Trophoblast cell (in vitro differentiated cells and primary cell): ENCODE data around the gene MPV17.
"Not testable (repeated sequence)": the region's sequence is repeated elsewhere in the genome, so short reads cannot be mapped to it uniquely, and the experiment has no call there.

Source experiments
- DNase-seq, 2 donors: peaks; one replicate each; pipeline ENCODE4 v3.0.0-alpha.2; 2016
- H2AFZ ChIP-seq: 2 replicates; pipeline ENCODE4 v1.6.1; 2013; ENCODE audit warnings: low read length, moderate library complexity, mild to moderate bottlenecking; ENCODE audit not compliant: insufficient read depth, poor library complexity
- H2AK5ac ChIP-seq: 2 replicates; pipeline ENCODE4 v1.6.1; 2013; ENCODE audit warnings: mild to moderate bottlenecking, low read length
- H2BK120ac ChIP-seq: 2 replicates; pipeline ENCODE4 v1.6.1; 2013; ENCODE audit warnings: low read length, mild to moderate bottlenecking, moderate library complexity; ENCODE audit not compliant: insufficient read depth, poor library complexity
- H2BK12ac ChIP-seq: 2 replicates; pipeline ENCODE4 v1.6.1; 2013; ENCODE audit warnings: mild to moderate bottlenecking, low read length, moderate library complexity
- H2BK5ac ChIP-seq: 2 replicates; pipeline ENCODE4 v1.6.1; 2013; ENCODE audit warnings: low read length, low read depth, moderate library complexity, mild to moderate bottlenecking; ENCODE audit not compliant: poor library complexity
- H3K14ac ChIP-seq: 2 replicates; pipeline ENCODE4 v1.6.1; 2013; ENCODE audit warnings: mild to moderate bottlenecking, low read length
- H3K18ac ChIP-seq: 2 replicates; pipeline ENCODE4 v1.6.1; 2013; ENCODE audit warnings: mild to moderate bottlenecking, low read length
- H3K23ac ChIP-seq: 2 replicates; pipeline ENCODE4 v1.6.1; 2013; ENCODE audit warnings: low read length
- H3K27ac ChIP-seq: 2 replicates; pipeline ENCODE4 v1.5.1; 2013; ENCODE audit warnings: low read depth, mild to moderate bottlenecking, inconsistent platforms, low read length, moderate library complexity
- H3K27me3 ChIP-seq: 2 replicates; pipeline ENCODE4 v1.6.1; 2013; ENCODE audit warnings: inconsistent platforms, mild to moderate bottlenecking, low read length, moderate library complexity; ENCODE audit not compliant: insufficient read depth
- H3K36me3 ChIP-seq, 2 experiments: 1 replicate in 1 of 2; 2 replicates in 1 of 2; pipeline ENCODE4 v1.6.1; 2013; ENCODE audit warnings: low read length in 2 of 2, mild to moderate bottlenecking in 2 of 2, moderate library complexity in 1 of 2; ENCODE audit not compliant: insufficient read depth in 2 of 2, control insufficient read depth in 1 of 2
- H3K4ac ChIP-seq: 2 replicates; pipeline ENCODE4 v1.6.1; 2013; ENCODE audit warnings: low read depth, mild to moderate bottlenecking, low read length, moderate library complexity
- H3K4me1 ChIP-seq, 2 experiments: 1 replicate in 1 of 2; 2 replicates in 1 of 2; pipeline ENCODE4 v1.6.1; 2013; ENCODE audit warnings: low read length in 2 of 2, mild to moderate bottlenecking in 2 of 2, moderate library complexity in 1 of 2; ENCODE audit not compliant: insufficient read depth in 2 of 2, control insufficient read depth in 1 of 2
- H3K4me2 ChIP-seq: 2 replicates; pipeline ENCODE4 v1.6.1; 2013; ENCODE audit warnings: inconsistent platforms, mild to moderate bottlenecking, low read length, moderate library complexity
- H3K4me3 ChIP-seq: 2 replicates; pipeline ENCODE4 v1.5.1; 2013; ENCODE audit warnings: mild to moderate bottlenecking, low read depth, low read length, inconsistent platforms
- H3K79me1 ChIP-seq: one replicate; pipeline ENCODE4 v1.6.1; 2013; ENCODE audit warnings: low read length
- H3K79me2 ChIP-seq: 2 replicates; pipeline ENCODE4 v1.6.1; 2013; ENCODE audit warnings: low read length, mild to moderate bottlenecking; ENCODE audit not compliant: control insufficient read depth, insufficient read depth, poor library complexity
- H3K9ac ChIP-seq: 2 replicates; pipeline ENCODE4 v1.6.1; 2013; ENCODE audit warnings: mild to moderate bottlenecking, low read length
- H3K9me3 ChIP-seq: 2 replicates; pipeline ENCODE4 v1.6.1; 2013; ENCODE audit warnings: low read depth, mild to moderate bottlenecking, control low read depth, inconsistent platforms, low read length; ENCODE audit not compliant: insufficient read depth
- H4K12ac ChIP-seq: 2 replicates; pipeline ENCODE4 v1.6.1; 2013; ENCODE audit warnings: low read depth, mild to moderate bottlenecking, low read length, moderate library complexity
- H4K8ac ChIP-seq: 2 replicates; pipeline ENCODE4 v1.6.1; 2013; ENCODE audit warnings: low read depth, mild to moderate bottlenecking, low read length, moderate library complexity
- H4K91ac ChIP-seq: one replicate; pipeline ENCODE4 v1.6.1; 2013; ENCODE audit warnings: low read depth, mild to moderate bottlenecking, low read length, moderate library complexity
- WGBS: extraction: QIAGEN DNeasy Blood & Tissue Kit; methylation state at CpG from one replicate; pipeline ENCODE4 v1.1.7; 2013; ENCODE audit warnings: missing lambda C conversion rate; ENCODE audit not compliant: insufficient read length, insufficient coverage; ENCODE audit errors: extremely low coverage; 5-methylcytosine and 5-hydroxymethylcytosine counted together

MPV17 gene

DNA sequence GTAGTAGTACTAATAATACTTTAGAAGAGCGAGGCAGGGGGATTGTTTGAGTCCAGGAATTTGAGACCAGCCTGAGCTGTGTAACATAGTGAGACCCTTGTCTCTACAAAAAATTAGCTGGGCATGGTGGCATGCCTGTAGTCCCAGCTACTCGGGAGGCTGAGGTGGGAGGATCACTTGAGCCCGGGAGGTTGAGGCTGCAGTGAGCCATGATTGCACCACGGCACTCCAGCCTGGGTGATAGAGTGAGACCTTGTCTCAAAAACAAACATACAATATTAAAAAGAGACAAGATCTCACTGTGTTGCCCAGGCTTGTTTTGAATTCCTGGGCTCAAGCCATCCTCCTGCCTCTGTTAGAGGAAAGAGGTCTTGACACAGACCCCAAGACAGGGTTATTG lies 22.3 kb downstream of the MPV17 start:
- not testable (repeated sequence) for H3K9me3 ChIP-seq, H3K27me3 ChIP-seq, H3K27ac ChIP-seq, H3K4me1 ChIP-seq, H3K14ac ChIP-seq, H3K23ac ChIP-seq, H3K36me3 ChIP-seq, H2BK5ac ChIP-seq, H3K4me2 ChIP-seq, H2BK120ac ChIP-seq, H3K79me2 ChIP-seq, H3K9ac ChIP-seq, H2AFZ ChIP-seq, H3K79me1 ChIP-seq, H3K4me3 ChIP-seq, H4K91ac ChIP-seq, H4K12ac ChIP-seq, H3K18ac ChIP-seq, H2AK5ac ChIP-seq, H2BK12ac ChIP-seq, H3K4ac ChIP-seq, DNase-seq, H4K8ac ChIP-seq
- no CpG with 5 or more reads among the region's 4 CpGs for WGBS

DNA sequence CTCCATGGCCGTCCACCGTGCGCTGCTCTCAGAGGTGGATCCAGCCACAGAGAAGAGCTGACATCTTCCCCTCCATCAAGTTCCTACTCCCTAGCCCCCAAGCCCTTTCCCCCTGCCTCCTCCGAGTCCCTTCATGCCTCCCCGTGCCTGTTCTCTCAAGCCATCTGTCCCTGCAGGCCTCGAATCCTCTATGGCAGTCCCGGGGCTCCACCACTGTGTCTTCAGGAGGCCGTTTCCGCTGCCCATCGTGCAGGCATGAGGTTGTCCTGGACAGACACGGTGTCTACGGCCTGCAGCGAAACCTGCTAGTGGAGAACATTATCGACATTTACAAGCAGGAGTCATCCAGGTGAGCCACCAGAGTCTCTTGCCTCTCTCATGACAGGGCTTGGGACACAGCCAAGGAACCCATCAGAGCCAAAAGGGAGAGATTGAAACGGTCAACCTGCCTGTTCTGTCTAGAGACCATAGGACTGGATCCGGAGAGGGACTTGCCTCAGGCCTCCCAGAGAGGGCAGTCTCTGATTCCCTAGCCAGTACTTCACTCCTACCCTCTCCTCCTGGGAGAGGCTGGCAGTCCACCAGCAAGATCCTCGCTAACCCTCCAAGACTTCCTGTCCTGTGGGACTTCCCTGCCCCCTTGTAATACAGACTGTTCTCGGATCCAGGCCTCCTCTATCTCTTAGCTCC lies 24.4 kb downstream of the MPV17 start:
- Histone ChIP-seq H3K36me3 (no peaks in the 10 kb centered on the region), H3K27me3 (no peaks in the 10 kb centered on the region), H2BK5ac (no peak overlapping the region), H3K14ac (no peak overlapping the region), H4K91ac (no peak overlapping the region), H3K4me2 (no peak overlapping the region), H2AFZ (no peak overlapping the region), H2BK12ac (no peak overlapping the region), H3K4ac (no peak overlapping the region), H4K12ac (no peak overlapping the region), H3K9me3 (no peaks in the 10 kb centered on the region), H2AK5ac (no peak overlapping the region), H3K18ac (no peak overlapping the region), H3K4me1 (no peaks in the 10 kb centered on the region), H3K27ac (no peak overlapping the region), H3K79me1 (no peaks in the 10 kb centered on the region), H3K79me2 (no peaks in the 10 kb centered on the region), H2BK120ac (no peak overlapping the region), H3K9ac (no peak overlapping the region), H3K23ac (no peak overlapping the region), H4K8ac (no peak overlapping the region), H3K4me3 (no peak overlapping the region)
- DNase-seq = no peak
- WGBS = no CpG with 5 or more reads among the region's 18 CpGs

DNA sequence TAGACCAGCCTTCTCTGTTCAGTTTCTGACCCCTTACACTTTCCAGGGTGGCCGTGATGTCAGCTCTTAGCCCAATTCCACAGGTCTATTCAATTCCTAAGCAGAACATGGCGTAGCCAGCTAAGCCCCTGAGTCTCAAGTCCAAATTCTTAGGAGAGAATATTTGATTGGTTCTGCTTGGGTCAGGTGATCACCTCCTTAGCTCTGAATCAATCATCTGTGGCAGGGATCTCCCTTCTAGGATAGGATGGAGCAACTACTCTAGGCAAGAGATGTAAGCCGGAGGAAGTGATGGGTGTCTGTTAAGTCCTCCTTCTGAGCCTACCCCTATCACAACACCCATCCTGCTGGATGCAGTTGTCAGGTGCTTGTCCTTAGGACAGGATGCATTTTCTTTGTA lies 25.7 kb downstream of the MPV17 start:
- no peak overlapping the region for H4K8ac ChIP-seq
- no peak overlapping the region for H2AFZ ChIP-seq
- H3K79me1 ChIP-seq = no peaks in the 10 kb centered on the region
- no peak overlapping the region for H2BK120ac ChIP-seq
- H3K9me3 ChIP-seq = no peaks in the 10 kb centered on the region
- H3K4me3 ChIP-seq = no peak overlapping the region
- no peak overlapping the region for H2BK5ac ChIP-seq
- no peak overlapping the region for H3K4ac ChIP-seq
- no peak overlapping the region for H3K27ac ChIP-seq
- no peaks in the 10 kb centered on the region for H3K4me1 ChIP-seq
- no peak for DNase-seq
- no peak overlapping the region for H4K12ac ChIP-seq
- H3K36me3 ChIP-seq = no peaks in the 10 kb centered on the region
- H3K4me2 ChIP-seq = no peak overlapping the region
- no peaks in the 10 kb centered on the region for H3K27me3 ChIP-seq
- H3K9ac ChIP-seq = no peak overlapping the region
- H3K23ac ChIP-seq = no peak overlapping the region
- no peak overlapping the region for H2AK5ac ChIP-seq
- no peak overlapping the region for H3K18ac ChIP-seq
- no peaks in the 10 kb centered on the region for H3K79me2 ChIP-seq
- no peak overlapping the region for H3K14ac ChIP-seq
- WGBS = no CpG with 5 or more reads among the region's 3 CpGs
- no peak overlapping the region for H2BK12ac ChIP-seq
- no peak overlapping the region for H4K91ac ChIP-seq

DNA sequence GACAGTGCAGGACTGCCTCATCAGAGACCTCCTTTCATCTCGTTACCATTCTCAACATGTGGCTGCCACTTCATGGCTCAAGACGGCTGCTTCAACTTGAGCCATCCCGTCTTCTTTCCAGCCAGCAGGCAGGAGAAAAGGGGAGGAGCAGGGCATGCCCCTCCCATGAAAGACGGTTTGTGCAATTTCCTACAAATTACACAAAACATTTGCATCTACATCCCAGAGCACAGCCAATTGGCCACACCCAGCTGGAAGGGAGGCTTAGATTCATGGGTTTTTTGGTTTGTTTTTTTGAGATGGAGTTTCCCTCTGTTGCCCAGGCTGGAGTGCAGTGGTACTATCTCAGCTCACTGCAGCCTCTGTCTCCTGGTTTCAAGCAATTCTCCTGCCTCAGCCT lies 26.4 kb downstream of the MPV17 start:
- Histone ChIP-seq H3K9me3 (no peaks in the 10 kb centered on the region), H2AFZ (no peak overlapping the region), H2BK120ac (no peak overlapping the region), H2BK12ac (no peak overlapping the region), H3K79me2 (no peaks in the 10 kb centered on the region), H2BK5ac (no peak overlapping the region), H3K23ac (no peak overlapping the region), H4K8ac (no peak overlapping the region), H3K36me3 (no peaks in the 10 kb centered on the region), H3K27me3 (no peaks in the 10 kb centered on the region), H3K4me1 (no peaks in the 10 kb centered on the region), H3K18ac (no peak overlapping the region), H3K4me3 (no peak overlapping the region), H2AK5ac (no peak overlapping the region), H3K79me1 (no peaks in the 10 kb centered on the region), H3K27ac (no peak overlapping the region), H4K12ac (no peak overlapping the region), H4K91ac (no peak overlapping the region), H3K4ac (no peak overlapping the region), H3K9ac (no peak overlapping the region), H3K4me2 (no peak overlapping the region), H3K14ac (no peak overlapping the region)
- DNase-seq = no peak
- WGBS = no CpG with 5 or more reads among the region's 4 CpGs
